Tongue (tissue), 2 donors: ENCODE measurements around the gene DNPH1. TPM values are rescaled to one million over a fixed set of nuclear protein-coding genes. Genes with fewer than 3 reads are reported as not detected.

Experiments used
- DNase-seq: peaks from one replicate; pipeline ENCODE4 v3.0.0-alpha.2; 2015
- total RNA-seq: library from RNA; depleted of rRNA; stranded (reverse); fragments of >200 nt; gene quantifications from one replicate; pipeline ENCODE4 v1.2.3, GENCODE V29; 2014

The DNPH1 gene
- total RNA-seq, 1 donor from 2014 or later: 33.0 TPM

DNA sequence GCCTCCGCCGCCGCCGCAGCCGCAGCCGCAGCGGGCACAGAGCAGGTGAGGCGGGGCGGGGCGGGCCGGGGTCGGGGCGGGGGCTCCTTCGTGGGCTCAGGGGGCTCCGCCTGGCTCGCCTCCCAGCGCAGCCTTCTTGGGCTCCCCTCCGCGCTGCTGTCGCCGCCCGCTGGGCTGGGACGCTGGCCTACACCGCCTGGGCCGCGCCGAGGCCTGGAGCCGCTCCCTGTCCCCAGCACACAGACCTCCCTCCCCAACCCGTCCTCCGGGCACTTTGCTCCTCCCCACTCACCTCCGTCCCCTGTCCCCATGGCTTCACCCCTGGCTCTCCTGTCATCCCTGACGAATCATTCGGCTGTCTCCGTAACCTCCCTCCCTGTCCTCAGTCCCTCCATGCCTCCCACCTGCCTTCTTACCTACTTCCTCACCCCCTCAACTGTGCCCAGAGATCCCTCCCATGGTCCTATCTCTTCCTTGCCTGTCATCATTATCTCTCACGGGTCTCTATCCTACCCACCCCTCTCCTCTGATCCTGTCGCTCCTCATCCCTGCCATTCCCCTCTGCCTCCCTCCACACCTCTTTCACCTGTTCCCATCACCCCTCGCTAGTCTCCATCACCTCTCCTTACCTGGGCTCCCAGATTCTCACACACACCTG, 14.5 kb upstream of the DNPH1 start:
- DNase-seq: no peak

DNA sequence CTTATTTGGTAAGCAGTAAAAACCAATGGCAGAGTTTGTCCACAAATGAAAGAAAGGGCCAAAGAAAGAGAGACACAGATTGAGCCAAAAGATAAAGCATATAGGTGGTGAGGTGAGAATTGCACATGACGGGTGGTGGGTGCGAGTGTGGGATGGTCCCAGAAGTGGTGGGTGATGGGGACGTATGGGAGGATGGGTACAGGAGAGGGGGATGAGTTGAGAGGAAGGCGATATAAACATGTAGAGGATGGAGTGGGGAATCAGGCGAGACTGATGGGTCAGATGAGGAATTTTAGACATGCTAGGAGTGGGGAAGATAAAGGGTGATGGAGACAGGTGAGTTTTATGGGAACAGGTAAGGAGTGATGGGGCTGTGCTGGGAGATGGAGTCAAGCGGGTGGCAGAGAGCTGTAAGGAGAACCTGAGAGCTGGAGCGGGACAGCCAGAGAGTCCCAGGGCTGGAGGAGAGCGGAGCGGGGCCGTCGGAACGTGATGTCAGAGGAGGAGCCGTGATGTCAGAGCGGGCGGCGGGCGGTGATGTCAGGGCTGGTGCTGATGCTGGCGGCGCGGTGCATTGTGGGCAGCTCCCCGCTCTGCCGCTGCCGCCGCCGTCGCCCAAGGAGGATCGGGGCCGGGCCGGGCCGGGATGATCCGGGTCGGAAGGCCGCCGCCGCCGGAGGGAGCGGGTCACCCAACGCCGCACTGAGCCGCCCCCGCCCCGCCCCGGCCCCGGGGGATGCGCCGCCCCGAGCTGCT, 13.8 kb upstream of the DNPH1 start, which contains the start of gene TTBK1:
TSS of gene TTBK1 (plus strand) at position 574 of the 756 bp plus-strand sequence. CDS start 3,180 bp downstream, outside the sequence.
- DNase-seq: no peak

DNA sequence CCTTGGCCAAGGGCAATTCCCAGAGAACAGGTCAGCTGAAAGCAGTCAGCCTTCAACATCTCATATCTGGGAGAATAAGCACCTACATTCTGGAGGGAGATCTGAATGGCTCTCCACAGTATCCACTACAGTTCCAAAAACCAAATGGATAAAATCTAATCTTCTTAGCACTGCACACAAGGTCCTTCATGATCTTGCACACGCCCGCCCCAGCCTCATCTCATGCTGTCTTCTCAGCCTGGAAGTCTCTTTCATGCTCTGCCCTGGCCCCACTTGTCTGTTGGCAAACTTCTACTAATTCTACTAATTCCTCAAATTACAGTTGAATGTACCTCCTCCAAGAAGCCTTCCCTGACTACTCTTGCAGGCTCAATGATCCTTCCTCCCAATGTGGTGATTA, 12.2 kb upstream of the DNPH1 start:
- DNase-seq: no peak

GRCh38 chr6:43240950-43241349, 11.7 kb upstream of the DNPH1 start:
- DNase-seq: no peak

DNA sequence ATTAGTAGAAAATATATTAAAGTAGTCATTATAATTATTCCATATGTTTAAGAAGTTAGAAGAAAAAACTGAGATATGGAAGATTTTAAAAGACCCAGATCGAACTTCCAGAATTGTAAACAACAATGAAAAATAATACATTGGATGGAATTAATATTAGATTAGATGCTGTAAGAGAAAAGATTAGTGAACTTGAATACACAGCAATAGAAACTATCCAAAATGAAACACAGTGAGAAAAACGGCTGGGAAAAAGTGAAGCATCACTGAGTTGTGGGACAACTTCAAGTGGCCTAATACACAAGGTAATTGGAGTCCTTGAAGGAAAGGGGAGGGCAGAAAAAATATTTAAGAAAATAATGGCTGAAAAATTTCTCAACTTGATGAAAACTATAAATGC, 9.8 kb upstream of the DNPH1 start:
- DNase-seq: no peak

GRCh38 chr6:43235841-43236240, 6.6 kb upstream of the DNPH1 start:
- DNase-seq: no peak

- no peak for DNase-seq
Observed at GRCh38 chr6:43231735-43232450, 2.6 kb upstream of the DNPH1 start.

DNA sequence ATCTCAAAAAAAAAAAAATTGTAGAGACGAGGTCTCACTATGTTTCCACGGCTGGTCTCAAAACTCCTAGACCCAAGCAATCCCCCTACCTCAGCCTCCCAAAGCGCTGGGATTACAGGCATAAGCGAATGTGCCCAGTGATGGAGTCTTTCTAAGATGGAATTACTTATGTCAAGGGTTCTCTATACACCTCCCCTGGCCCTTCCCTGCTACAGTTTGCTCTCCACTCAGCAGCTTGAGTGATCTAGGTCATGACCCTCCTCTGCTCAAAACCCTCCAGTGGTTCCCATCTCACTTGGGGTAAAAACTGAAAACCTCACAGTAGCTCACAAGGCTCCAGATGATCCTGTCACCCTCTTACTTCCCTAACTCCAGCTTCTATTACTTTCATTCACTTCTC, 1.8 kb upstream of the DNPH1 start:
- no peak for DNase-seq

DNA sequence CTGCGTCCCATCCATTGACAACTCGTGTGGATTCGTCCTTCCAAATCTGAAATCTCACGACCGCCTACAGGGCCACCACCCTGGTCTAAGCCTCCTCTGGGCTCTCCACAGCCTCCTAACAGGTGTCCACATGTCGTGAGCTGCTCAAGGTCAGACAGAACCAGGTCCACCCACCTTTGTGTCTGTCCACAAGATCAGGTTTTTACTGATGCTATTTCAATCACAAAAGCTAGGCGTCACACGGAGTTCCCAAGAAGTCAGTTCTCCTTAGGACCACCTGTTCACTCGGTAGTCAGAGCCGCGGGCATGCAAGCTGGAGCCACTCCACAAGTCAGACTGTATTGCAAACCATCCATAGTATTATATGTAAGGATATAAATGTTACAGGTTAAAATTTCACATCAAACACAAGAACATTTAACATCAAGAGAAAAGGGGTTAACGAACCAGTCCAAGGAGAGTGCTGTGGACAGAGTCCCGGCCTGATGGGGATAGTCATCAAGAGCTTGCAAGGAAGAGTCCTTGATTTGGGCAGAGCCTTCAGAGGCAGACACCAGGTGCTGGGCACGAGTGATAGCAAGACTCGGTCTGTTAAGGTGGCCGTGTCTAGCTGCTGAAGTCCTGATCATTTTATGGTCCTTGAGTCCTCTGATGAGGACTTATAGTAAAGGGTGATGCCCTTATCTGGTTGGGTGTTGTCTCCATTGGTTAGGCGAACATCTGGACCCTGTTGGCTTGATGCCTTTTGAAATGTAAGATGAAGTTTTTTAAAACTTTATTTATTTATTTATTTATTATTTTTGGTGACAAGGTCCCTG, 731 bp upstream of the DNPH1 start:
- peak; percentile 16 for DNase-seq

GRCh38 chr6:43226192-43226851, 3.0 kb downstream of the DNPH1 start:
- DNase-seq: no peak

GRCh38 chr6:43223175-43223574, 6.1 kb downstream of the DNPH1 start:
- DNase-seq: no peak

DNA sequence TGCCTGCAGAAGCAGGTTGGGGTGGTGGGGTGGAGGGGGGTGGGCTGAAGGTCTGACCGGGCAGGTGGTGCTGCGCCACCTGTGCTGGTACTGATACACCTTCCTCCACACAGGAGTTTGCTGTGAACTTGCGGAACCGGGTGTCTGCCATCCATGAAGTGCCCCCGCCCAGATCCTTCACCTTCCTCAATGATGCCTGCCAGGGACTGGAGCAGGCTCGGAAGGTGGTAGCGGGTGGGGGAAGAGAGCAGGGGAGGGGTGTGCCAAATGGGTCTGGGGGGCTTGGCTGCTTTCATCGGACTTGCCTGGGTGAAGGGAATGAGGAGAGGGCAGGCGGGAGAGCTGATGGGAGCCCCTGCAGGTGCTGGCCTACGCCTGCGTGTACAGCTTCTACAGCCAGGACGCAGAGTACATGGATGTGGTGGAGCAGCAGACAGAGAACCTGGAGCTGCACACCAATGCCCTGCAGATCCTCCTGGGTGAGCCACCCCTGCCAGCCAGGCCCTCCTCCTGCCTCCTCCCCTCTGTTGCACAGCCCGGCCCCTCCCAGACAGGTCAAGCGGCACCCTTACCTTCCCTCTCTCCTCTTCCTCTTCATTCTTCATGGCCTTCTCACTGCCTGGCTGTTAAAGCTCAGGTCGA, 6.7 kb downstream of the DNPH1 start:
- DNase-seq: no peak

GRCh38 chr6:43221046-43221972, 8.0 kb downstream of the DNPH1 start:
- DNase-seq: peak; percentile 10

DNA sequence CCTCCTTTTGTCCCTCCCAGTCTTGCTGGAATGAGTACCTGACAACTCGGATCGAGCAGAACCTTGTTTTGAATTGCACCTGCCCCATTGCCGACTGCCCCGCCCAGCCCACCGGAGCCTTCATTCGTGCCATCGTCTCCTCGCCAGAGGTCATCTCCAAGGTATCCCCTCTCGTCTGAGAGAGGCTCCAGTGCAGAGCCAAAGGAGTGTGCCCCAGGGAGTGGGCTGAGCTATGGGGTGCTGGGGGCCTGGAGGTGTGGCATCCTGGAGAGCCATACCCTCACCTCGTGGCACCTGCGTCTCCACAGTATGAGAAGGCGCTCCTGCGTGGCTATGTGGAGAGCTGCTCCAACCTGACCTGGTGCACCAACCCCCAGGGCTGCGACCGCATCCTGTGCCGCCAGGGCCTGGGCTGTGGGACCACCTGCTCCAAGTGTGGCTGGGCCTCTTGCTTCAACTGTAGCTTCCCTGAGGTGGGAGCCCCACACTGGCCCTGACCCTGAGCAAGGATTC, 8.8 kb downstream of the DNPH1 start:
- no peak for DNase-seq

DNA sequence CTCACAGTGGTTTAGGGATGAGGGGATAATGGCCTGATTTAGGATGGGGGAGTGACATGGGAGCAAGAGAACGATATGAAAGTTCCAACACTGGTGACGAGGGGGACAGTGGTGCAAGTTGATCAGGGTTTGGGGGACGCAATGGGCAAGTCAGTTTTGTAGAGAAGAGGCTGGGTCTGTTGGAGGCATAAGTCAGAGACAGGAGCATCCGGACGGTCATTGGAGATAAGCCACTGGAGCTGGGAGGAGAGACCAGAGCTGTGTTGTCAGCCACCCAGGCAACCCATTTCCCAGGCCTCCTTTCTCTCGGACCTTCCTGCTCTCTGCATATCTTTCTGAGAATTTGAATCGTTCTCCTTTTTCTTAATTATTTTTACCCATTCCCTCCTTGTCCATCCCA, 9.5 kb downstream of the DNPH1 start:
- no peak for DNase-seq

DNA sequence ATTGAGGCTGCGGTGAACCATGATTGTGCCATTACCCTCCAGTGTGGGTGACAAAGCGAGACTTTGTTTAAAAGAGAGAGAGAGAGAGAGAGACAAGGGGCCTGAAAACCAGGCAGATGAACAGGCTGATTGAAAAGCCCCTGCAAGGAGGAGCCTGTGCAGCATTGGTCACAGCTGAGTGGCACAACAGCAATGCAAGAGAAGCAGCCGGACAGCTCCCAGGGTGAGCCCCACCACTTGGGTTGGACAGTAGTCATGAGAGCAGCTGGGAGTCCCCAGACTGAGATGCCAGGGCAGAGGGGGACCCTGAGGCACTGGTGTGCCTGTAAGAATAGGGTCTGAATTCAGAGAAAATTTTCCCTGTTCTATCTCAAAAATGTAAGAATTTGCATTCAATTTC, 10.2 kb downstream of the DNPH1 start:
- DNase-seq: no peak

- no peak for DNase-seq
Observed at GRCh38 chr6:43217351-43217750, 11.9 kb downstream of the DNPH1 start.

DNA sequence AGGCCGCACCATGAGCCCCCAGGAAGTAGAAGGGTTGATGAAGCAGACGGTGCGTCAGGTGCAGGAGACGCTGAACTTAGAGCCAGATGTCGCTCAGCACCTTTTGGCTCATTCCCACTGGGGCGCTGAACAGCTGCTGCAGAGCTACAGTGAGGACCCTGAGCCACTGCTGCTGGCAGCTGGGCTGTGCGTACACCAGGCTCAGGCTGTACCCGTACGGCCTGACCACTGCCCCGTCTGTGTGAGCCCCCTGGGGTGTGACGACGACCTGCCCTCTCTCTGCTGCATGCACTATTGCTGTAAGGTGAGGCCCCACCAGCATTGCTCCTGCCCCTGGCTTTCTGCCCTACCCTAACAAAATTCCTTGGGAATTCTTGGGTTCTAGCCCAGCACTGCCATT, 13.1 kb downstream of the DNPH1 start:
- DNase-seq: no peak

GRCh38 chr6:43215066-43215465, 14.2 kb downstream of the DNPH1 start:
- no peak for DNase-seq

- DNase-seq: no peak
Observed at GRCh38 chr6:43213431-43213830, 15.8 kb downstream of the DNPH1 start.
